Ishikawa (cell line): ENCODE results near the gene GSTP1.

Experiments
- CEBPB ChIP-seq: IDR thresholded peaks from 2 replicates; pipeline ENCODE4 v1.6.1; 2012
- CREB1 ChIP-seq: IDR thresholded peaks from 2 replicates; pipeline ENCODE4 v1.6.1; 2012; ENCODE audit warnings: low read depth
- EGR1 ChIP-seq: IDR thresholded peaks from 2 replicates; pipeline ENCODE4 v1.6.1; 2012
- EP300 ChIP-seq: IDR thresholded peaks from 2 replicates; pipeline ENCODE4 v1.6.1; 2012; ENCODE audit warnings: borderline replicate concordance
- FOXM1 ChIP-seq: IDR thresholded peaks from 2 replicates; pipeline ENCODE4 v1.6.1; 2012; ENCODE audit warnings: low read depth, borderline replicate concordance
- MAX ChIP-seq: IDR thresholded peaks from 2 replicates; pipeline ENCODE4 v1.6.1; 2012
- NFIC ChIP-seq: IDR thresholded peaks from 2 replicates; pipeline ENCODE4 v1.6.1; 2012
- RAD21 ChIP-seq: IDR thresholded peaks from 2 replicates; pipeline ENCODE4 v1.6.1; 2012; ENCODE audit warnings: low read depth
- REST ChIP-seq: IDR thresholded peaks from 2 replicates; pipeline ENCODE4 v1.6.1; 2012; ENCODE audit warnings: low read depth, mild to moderate bottlenecking
- TAF1 ChIP-seq: IDR thresholded peaks from 2 replicates; pipeline ENCODE4 v1.6.1; 2012; ENCODE audit warnings: low read depth, mild to moderate bottlenecking
- TCF12 ChIP-seq: IDR thresholded peaks from 2 replicates; pipeline ENCODE4 v1.6.1; 2012; ENCODE audit warnings: low read depth
- TEAD4 ChIP-seq: IDR thresholded peaks from 2 replicates; pipeline ENCODE4 v1.6.1; 2012
- USF1 ChIP-seq: IDR thresholded peaks from 2 replicates; pipeline ENCODE4 v1.6.1; 2012
- YY1 ChIP-seq: IDR thresholded peaks from 2 replicates; pipeline ENCODE4 v1.6.1; 2012; ENCODE audit warnings: low read depth
- ZBTB7A ChIP-seq: IDR thresholded peaks from 2 replicates; pipeline ENCODE4 v1.6.1; 2012; ENCODE audit warnings: low read depth

Gene GSTP1

GRCh38 chr11:67585911-67586310 is 2.3 kb downstream of the GSTP1 start:
- TF ChIP-seq ZBTB7A (no peak), FOXM1 (no peak), YY1 (no peak), RAD21 (no peak), EP300 (no peak), CREB1 (no peak)

- TF ChIP-seq EGR1 (no peak), TAF1 (no peak)
These were observed 3.1 kb downstream of the GSTP1 start for GRCh38 chr11:67586568-67587250.

- TF ChIP-seq NFIC (no peak), TEAD4 (no peak), CREB1 (no peak), ZBTB7A (no peak), EP300 (no peak), CEBPB (no peak), FOXM1 (no peak), TAF1 (no peak), RAD21 (no peak), REST (no peak), TCF12 (no peak)
These were observed 4.5 kb downstream of the GSTP1 start for GRCh38 chr11:67588136-67588503.

GRCh38 chr11:67592880-67593564 is 9.4 kb downstream of the GSTP1 start:
- TF ChIP-seq ZBTB7A = no peak
- no peak for TF ChIP-seq CREB1
- TF ChIP-seq MAX = no peak
- no peak for TF ChIP-seq YY1
- TF ChIP-seq TCF12 = no peak
- no peak for TF ChIP-seq CEBPB
- TF ChIP-seq RAD21 = no peak
- TF ChIP-seq NFIC = no peak
- TF ChIP-seq FOXM1 = no peak
- no peak for TF ChIP-seq EGR1
- no peak for TF ChIP-seq EP300
- TF ChIP-seq REST = no peak
- no peak for TF ChIP-seq TEAD4
- no peak for TF ChIP-seq USF1
- no peak for TF ChIP-seq TAF1

- TF ChIP-seq TAF1 (no peak), RAD21 (no peak), REST (no peak), CREB1 (no peak), CEBPB (no peak), FOXM1 (no peak), ZBTB7A (no peak), EGR1 (no peak), EP300 (no peak), USF1 (no peak), TEAD4 (no peak)
These were observed 9.9 kb downstream of the GSTP1 start for GRCh38 chr11:67593565-67593905.
